Lower leg skin (tissue), 4 donors: ENCODE data around the gene INSRR. TPM values are rescaled to one million over a fixed set of nuclear protein-coding genes. Genes with fewer than 3 reads are reported as not detected.

Experiments used
- DNase-seq, 2 donors: peaks; one replicate each; pipeline ENCODE4 v3.0.0-alpha.2; 2019; ENCODE audit warnings: low spot score in 2 of 2
- H3K4me3 ChIP-seq: fragments of 200-600 bp; sonication (generic); 2 replicates; pipeline ENCODE4 v1.5.1; 2017; ENCODE audit warnings: mild to moderate bottlenecking, low read depth; ENCODE audit not compliant: poor library complexity, severe bottlenecking
- CTCF ChIP-seq, 3 donors: fragments of 450-650 bp; IDR thresholded peaks; one replicate each; pipeline ENCODE4 v1.5.1; 2016; ENCODE audit warnings: antibody characterized with exemption in 3 of 3, mild to moderate bottlenecking in 3 of 3, moderate library complexity in 2 of 3
- POLR2A ChIP-seq, 2 donors: fragments of 450-650 bp; IDR thresholded peaks; one replicate each; pipeline ENCODE4 v1.6.1; 2016 to 2017; ENCODE audit warnings: antibody characterized with exemption in 2 of 2, mild to moderate bottlenecking in 1 of 2, moderate library complexity in 1 of 2
- WGBS, 2 donors: methylation state at CpG; one replicate each; pipeline ENCODE4 v1.1.5; 2018; 5-methylcytosine and 5-hydroxymethylcytosine counted together
- intact Hi-C: fragments of 100-400 bp; cut with DNase I; formaldehyde crosslinking; loops from one replicate; pipeline ENCODE4 v1.15.0; 2023; ENCODE audit warnings: low total_unique reads
- total RNA-seq, 4 donors: library from RNA; depleted of rRNA; stranded (reverse); fragments of >200 nt; gene quantifications; one replicate each; pipeline ENCODE4 v1.1.0, GENCODE V29; 2016

The INSRR gene
- total RNA-seq, 4 donors from 2014 or later, result not detected

GRCh38 chr1:156865865-156866248 lies 6.9 kb upstream of the INSRR start:
- no peak for DNase-seq
- TF ChIP-seq CTCF (IDR thresholded peaks at IDR 0.05) (no peak), POLR2A (IDR thresholded peaks at IDR 0.05) (no peak)
- WGBS, 2 donors, result 89 to 90% methylated on average over 4 of the region's 4 CpGs
- no peak overlapping the region for H3K4me3 ChIP-seq
- intact Hi-C loops, result no loop called here

GRCh38 chr1:156865258-156865657 lies 6.3 kb upstream of the INSRR start:
- WGBS, 2 donors, result 76 to 86% methylated on average over 9 of the region's 9 CpGs
- no peak overlapping the region for H3K4me3 ChIP-seq
- TF ChIP-seq CTCF (IDR thresholded peaks at IDR 0.05) (no peak), POLR2A (IDR thresholded peaks at IDR 0.05) (no peak)
- no peak for DNase-seq
- intact Hi-C loops, result no loop called here

- H3K4me3 ChIP-seq, result no peak overlapping the region
- no peak for TF ChIP-seq CTCF (IDR thresholded peaks at IDR 0.05)
- TF ChIP-seq POLR2A (IDR thresholded peaks at IDR 0.05), result no peak
- intact Hi-C loops, result no loop called here
- no peak for DNase-seq
- WGBS, 2 donors, result 92 to 94% methylated on average over 4 of the region's 4 CpGs
These were observed 5.9 kb upstream of the INSRR start for GRCh38 chr1:156864796-156865195.

- 71 to 74% methylated on average over 7 of the region's 7 CpGs for WGBS, 2 donors
- DNase-seq, result no peak
- no peak overlapping the region for H3K4me3 ChIP-seq
- TF ChIP-seq CTCF (IDR thresholded peaks at IDR 0.05), result no peak
- no peak for TF ChIP-seq POLR2A (IDR thresholded peaks at IDR 0.05)
- intact Hi-C loops, result no loop called here
These were observed 4.7 kb upstream of the INSRR start for GRCh38 chr1:156863631-156864030.

GRCh38 chr1:156862997-156863599 lies 4.2 kb upstream of the INSRR start:
- WGBS, 2 donors, result 62% methylated on average over 10 of the region's 10 CpGs
- TF ChIP-seq POLR2A (IDR thresholded peaks at IDR 0.05), result no peak
- TF ChIP-seq CTCF (IDR thresholded peaks at IDR 0.05), result no peak
- no peak overlapping the region for H3K4me3 ChIP-seq
- no peak for DNase-seq
- intact Hi-C loops, result no loop called here

- TF ChIP-seq POLR2A (IDR thresholded peaks at IDR 0.05) (no peak), CTCF (IDR thresholded peaks at IDR 0.05) (no peak)
- intact Hi-C loops, result no loop called here
- DNase-seq, result no peak
- H3K4me3 ChIP-seq, result no peak overlapping the region
- 83 to 88% methylated on average over 6 of the region's 6 CpGs for WGBS, 2 donors
These were observed 3.7 kb upstream of the INSRR start for GRCh38 chr1:156862584-156862983.
